ENCODE measurements around the gene TRAK1.

The TRAK1 gene

DNA sequence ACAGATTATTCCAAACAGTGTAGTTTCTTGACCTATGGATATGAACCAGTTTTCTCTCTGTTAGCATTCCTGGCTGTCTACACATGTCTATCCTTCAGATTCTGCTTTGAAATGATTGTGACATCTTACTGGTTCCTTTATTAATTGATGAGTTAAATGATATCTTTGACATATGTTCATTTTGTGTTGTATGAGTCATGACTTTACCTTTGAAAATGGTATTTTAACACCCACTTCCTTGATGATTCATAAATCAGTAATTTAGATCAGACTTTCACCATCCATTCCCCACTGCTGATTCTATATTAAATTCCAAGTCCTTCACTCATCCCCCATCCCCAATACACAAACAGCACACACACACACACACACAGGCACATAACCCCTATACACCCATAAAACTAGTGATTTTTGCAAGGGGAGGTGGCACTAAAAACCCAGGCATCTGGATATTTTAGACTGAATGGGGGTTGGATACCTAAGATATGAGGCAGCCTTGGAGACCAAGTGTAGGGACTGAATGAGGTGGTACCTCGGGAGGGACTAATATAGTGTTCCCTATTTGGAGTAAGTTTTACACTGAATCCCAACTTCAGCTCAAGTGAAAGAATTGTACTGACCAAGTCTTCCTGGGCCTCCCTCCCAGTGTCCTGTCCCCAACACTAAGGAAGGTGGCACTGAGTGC is 165.1 kb downstream of the TRAK1 start:
- no peak for FAIRE-seq

GRCh38 chr3:42257007-42257406 is 165.8 kb downstream of the TRAK1 start:
- FAIRE-seq: no peak

DNA sequence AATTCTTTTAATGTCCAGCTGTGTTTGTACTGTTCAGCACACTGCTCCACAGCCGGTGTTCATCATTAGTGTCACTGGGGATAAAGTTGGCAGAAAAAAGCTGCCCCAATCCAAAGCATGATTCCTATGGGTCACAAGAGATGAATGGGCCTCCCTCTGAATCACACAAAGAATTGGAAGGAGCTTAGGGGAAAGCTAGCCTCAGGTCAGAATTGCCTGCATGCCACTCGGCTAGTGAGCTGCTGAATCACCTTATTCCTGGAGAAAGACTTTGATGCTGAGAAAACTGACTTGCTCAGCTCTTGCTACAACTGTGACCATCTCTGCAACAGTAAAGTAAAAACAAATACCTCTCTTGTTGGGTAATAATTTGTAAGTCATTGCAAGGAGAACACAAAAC is 171.4 kb downstream of the TRAK1 start:
- FAIRE-seq: no peak

GRCh38 chr3:42263354-42264346 is 172.5 kb downstream of the TRAK1 start:
- FAIRE-seq: no peak

DNA sequence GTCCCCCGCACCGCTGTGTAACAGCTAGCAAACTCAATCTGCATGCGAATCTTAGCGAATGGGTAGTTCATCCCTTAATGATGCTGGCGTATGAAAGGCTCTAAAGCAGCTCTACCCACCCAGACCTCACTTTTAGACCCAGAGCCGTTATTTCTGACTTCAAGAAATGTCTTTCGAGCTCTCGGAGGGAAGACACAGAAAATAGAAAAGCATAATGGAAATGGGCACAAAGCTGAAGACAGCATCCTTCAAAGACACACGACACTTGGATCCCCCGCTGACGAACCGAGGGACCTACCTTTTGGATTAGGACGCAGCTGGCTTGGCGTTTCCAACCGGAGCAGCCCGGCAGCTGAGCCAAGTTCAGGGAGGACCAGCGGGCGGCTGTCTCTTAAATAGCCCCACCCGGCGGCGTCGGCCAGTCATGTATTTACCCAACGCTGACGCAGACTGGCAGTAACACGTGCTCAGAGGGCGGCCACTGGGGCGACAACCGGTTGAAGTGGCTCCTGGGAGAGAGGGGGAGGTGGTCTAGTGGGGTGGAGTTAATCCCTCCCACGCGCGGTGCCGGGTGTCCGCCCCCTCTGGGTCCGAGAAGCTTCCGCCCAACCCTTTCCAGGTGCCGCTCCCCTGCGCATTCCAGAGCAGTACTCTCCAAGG is 173.4 kb downstream of the TRAK1 start:
- FAIRE-seq: no peak

DNA sequence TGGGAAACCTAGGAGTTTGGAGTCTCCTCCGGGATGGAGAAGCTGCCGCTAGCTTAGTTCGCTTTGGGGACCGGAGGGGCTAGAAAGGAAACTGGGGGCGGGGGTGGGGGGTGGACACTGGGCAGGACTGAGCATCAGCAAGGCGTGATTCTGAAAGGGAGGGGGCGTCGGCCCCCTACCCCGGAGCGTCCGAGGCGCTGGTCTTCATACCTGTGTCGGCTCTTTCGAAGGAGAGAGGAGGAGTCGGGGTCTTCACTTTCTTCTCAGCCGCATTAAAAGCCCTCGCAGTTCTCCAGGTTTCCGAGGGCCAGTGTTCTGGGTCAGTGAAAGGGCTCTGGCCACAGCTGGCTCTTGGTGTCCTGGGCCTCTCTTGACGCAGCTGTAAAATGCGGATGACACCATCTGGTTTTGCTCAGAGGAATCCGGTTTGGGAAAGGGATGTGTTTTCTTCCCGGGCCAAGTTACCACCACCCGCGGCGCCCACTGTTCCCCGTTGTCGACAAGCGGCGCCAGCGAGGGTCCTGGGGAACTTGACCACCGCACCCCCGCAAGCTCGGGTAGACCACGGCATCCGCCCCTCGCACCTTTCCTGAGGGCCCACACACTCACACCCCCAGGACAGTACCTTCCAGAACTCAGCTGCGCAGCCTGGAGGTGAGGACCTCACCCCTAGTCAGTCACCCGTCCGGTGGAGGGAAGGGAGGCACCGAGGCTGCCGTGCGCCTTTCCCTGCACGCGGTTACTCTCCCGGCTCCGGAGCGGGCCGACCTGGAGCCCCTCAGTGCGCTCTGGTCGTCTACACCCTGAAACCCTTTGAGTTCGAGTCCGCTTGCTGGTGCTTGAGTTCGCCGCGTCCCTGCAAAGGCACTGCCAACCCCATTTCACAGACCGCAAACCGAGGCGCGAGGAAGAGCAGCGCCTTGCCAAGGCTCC is 174.2 kb downstream of the TRAK1 start:
- no peak for FAIRE-seq

- no peak for FAIRE-seq
Observed at GRCh38 chr3:42266085-42266484, 174.9 kb downstream of the TRAK1 start, which contains the start of gene CCK. Gene CCK, minus strand, starts transcription at chr3:42266185. Its CDS starts 2,555 bp downstream, at chr3:42263630.

DNA sequence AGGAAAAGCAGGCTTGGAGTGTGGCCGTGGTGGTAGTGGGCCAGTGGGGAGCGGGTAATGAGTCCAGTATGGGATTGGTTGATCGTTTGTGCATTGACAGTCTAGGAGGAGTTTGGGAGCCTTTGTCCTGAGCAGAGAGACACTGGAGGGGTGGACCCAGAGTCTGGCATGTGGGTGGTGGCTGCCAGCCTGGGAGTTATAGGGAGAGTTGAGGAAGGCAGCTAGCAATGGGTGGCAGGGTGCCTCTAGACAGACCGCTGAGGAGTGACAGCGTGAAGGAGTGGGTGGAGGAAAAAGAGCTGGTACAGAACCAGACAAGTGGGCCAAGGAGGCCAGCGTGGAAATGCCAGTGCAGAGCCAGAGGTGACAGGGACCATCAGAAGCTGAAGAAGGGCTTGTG is 176.7 kb downstream of the TRAK1 start:
- FAIRE-seq: no peak

DNA sequence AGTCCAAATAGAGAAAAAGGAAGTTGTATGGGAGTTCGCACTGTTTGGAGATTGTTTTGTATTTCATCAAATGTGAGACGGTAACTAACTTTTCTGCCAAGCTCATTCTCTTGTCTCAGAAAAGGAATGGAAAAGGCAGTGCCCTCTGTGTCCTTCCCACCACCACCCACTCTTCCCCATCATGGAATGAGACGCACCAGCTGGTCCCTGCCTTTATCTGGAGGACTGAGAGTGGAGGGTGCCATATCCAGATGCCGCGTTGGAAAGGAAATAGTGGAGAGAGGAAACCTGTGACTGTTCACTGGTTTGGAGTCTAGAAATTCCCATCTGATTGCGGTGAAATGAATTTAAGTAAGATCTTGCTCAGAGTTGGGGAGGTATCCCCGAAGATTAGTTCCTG is 178.5 kb downstream of the TRAK1 start:
- FAIRE-seq: no peak

GRCh38 chr3:42270561-42270960 is 179.4 kb downstream of the TRAK1 start:
- FAIRE-seq: no peak

DNA sequence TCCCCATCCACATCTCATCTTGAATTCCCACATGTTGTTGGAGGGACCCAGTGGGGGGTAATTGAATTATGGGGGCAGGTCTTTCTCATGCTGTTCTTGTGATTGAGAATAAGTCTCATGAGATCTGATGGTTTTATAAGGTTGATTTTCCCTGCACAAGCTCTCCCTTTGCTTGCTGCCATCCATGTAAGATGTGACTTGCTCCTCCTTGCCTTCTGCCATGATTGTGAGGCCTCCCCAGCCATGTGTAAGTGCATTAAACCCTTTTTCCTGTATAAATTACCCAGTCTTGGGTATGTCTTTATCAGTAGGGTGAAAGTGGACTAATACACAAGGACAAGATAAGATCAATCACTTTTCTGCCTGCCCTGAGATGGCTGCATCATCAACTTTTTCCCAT is 180.6 kb downstream of the TRAK1 start:
- FAIRE-seq: no peak

DNA sequence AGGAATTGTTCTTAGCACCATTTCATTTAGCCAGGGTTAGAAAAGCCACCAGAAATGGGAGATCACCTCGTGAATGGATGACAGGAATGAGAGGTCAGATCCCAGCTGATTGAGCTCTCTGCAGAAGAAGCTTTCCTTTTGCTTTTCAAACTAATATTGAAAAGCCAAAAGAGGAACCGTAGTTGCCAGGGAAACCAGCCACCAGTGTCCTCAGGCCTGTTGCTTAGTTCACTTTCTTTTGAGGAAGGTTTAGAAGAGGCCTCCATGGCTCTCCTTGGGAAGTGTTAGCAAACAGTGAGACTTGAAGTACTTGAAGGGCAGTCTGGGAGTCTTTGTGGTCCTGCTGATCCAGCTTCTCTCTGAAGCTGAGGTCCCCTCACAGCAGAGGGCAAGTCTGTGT is 182.2 kb downstream of the TRAK1 start:
- no peak for FAIRE-seq

DNA sequence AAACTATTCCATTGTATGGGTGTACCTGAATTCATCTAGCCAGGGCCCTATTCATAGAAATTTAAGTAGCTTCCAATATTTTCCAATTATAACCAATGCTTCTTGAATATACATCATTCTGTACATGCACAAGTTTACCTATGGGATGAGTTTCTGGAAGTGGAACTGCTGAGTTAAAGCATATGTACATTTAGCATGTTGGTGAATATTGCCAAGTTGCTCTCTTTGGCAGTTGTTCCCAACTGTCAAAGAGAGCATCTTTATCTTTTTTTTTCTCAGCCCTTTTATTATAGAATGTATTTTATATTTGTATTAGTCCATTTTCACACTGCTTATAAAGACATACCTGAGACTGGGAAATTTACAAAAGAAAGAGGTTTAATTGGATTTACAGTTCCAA is 183.1 kb downstream of the TRAK1 start:
- no peak for FAIRE-seq

- FAIRE-seq: no peak
Observed at GRCh38 chr3:42275217-42275616, 184.1 kb downstream of the TRAK1 start.

Measured in A204.1 (cell line).